H9 (cell line): ENCODE data around the gene ITGB2. TPM values are rescaled to one million over a fixed set of nuclear protein-coding genes. Genes with fewer than 3 reads are reported as not detected.

Experiments
- DNase-seq: peaks from one replicate; pipeline ENCODE4 v3.0.0-alpha.2; 2017
- H2AFZ ChIP-seq: one replicate; pipeline ENCODE4 v1.6.1; 2013; ENCODE audit warnings: mild to moderate bottlenecking, low read length, control low read depth, moderate library complexity
- H2AK5ac ChIP-seq: 2 replicates; pipeline ENCODE4 v1.6.1; 2013; ENCODE audit warnings: low read length, control low read depth, mixed read lengths; ENCODE audit not compliant: insufficient read length
- H2BK120ac ChIP-seq: one replicate; pipeline ENCODE4 v1.6.1; 2013; ENCODE audit warnings: low read depth, mild to moderate bottlenecking, low read length, control low read depth, inconsistent platforms; ENCODE audit not compliant: poor library complexity, severe bottlenecking
- H2BK12ac ChIP-seq: 2 replicates; pipeline ENCODE4 v1.6.1; 2013; ENCODE audit warnings: low read length, control low read depth, mixed read lengths, low read depth; ENCODE audit not compliant: insufficient read length
- H2BK15ac ChIP-seq: 2 replicates; pipeline ENCODE4 v1.6.1; 2013; ENCODE audit warnings: low read depth, low read length, control low read depth
- H2BK20ac ChIP-seq: one replicate; pipeline ENCODE4 v1.6.1; 2013; ENCODE audit warnings: low read depth, mild to moderate bottlenecking, low read length, control low read depth, inconsistent platforms; ENCODE audit not compliant: poor library complexity, severe bottlenecking
- H2BK5ac ChIP-seq: 2 replicates; pipeline ENCODE4 v1.6.1; 2013; ENCODE audit warnings: low read length, control low read depth, mixed read lengths; ENCODE audit not compliant: insufficient read length
- H3K14ac ChIP-seq: 2 replicates; pipeline ENCODE4 v1.6.1; 2013; ENCODE audit warnings: low read length, control low read depth; ENCODE audit not compliant: insufficient read depth
- H3K18ac ChIP-seq: 2 replicates; pipeline ENCODE4 v1.6.1; 2013; ENCODE audit warnings: low read depth, mild to moderate bottlenecking, mixed read lengths, low read length, control low read depth; ENCODE audit not compliant: insufficient read length
- H3K23ac ChIP-seq: 2 replicates; pipeline ENCODE4 v1.6.1; 2013; ENCODE audit warnings: low read length, control low read depth, mixed read lengths, low read depth; ENCODE audit not compliant: insufficient read length
- H3K23me2 ChIP-seq: 2 replicates; pipeline ENCODE4 v1.6.1; 2013; ENCODE audit warnings: low read depth, mild to moderate bottlenecking, mixed read lengths, low read length, control low read depth; ENCODE audit not compliant: insufficient read length, poor library complexity, severe bottlenecking
- H3K27ac ChIP-seq: 2 replicates; pipeline ENCODE4 v1.5.1; 2013; ENCODE audit warnings: low read length, control low read depth, mixed read lengths, low read depth; ENCODE audit not compliant: insufficient read length
- H3K27me3 ChIP-seq: 2 replicates; pipeline ENCODE4 v1.6.1; 2013; ENCODE audit warnings: low read length, control low read depth, inconsistent platforms; ENCODE audit not compliant: insufficient read depth
- H3K4ac ChIP-seq: 2 replicates; pipeline ENCODE4 v1.6.1; 2013; ENCODE audit warnings: low read depth, mild to moderate bottlenecking, control low read depth, inconsistent platforms, low read length, moderate library complexity
- H3K4me1 ChIP-seq: 2 replicates; pipeline ENCODE4 v1.6.1; 2013; ENCODE audit warnings: low read length, control low read depth, inconsistent platforms; ENCODE audit not compliant: insufficient read depth
- H3K4me2 ChIP-seq: 2 replicates; pipeline ENCODE4 v1.6.1; 2013; ENCODE audit warnings: low read length, control low read depth, mixed read lengths; ENCODE audit not compliant: insufficient read length, insufficient read depth
- H3K56ac ChIP-seq: 2 replicates; pipeline ENCODE4 v1.6.1; 2013; ENCODE audit warnings: low read depth, mild to moderate bottlenecking, mixed read lengths, low read length, control low read depth; ENCODE audit not compliant: insufficient read length
- H3K79me1 ChIP-seq: 2 replicates; pipeline ENCODE4 v1.6.1; 2013; ENCODE audit warnings: low read depth, mild to moderate bottlenecking, moderate library complexity, low read length, control low read depth, inconsistent platforms; ENCODE audit not compliant: insufficient read depth, poor library complexity, severe bottlenecking
- H3K79me2 ChIP-seq: 2 replicates; pipeline ENCODE4 v1.6.1; 2013; ENCODE audit warnings: low read length, control low read depth, inconsistent platforms; ENCODE audit not compliant: insufficient read depth
- H3K9ac ChIP-seq: 2 replicates; pipeline ENCODE4 v1.6.1; 2013; ENCODE audit warnings: low read length, control low read depth, mixed read lengths; ENCODE audit not compliant: insufficient read length; ENCODE audit errors: extremely low read depth
- H3K9me3 ChIP-seq: one replicate; pipeline ENCODE4 v1.6.1; 2013; ENCODE audit warnings: low read depth, low read length, inconsistent platforms; ENCODE audit not compliant: control insufficient read depth
- H3T11ph ChIP-seq: one replicate; pipeline ENCODE4 v1.6.1; 2013; ENCODE audit warnings: mild to moderate bottlenecking, low read length, control low read depth, inconsistent platforms
- H4K20me1 ChIP-seq: one replicate; pipeline ENCODE4 v1.6.1; 2013; ENCODE audit not compliant: control insufficient read depth, insufficient read length, insufficient read depth
- H4K5ac ChIP-seq: 2 replicates; pipeline ENCODE4 v1.6.1; 2013; ENCODE audit warnings: low read depth, mild to moderate bottlenecking, mixed read lengths, low read length, control low read depth; ENCODE audit not compliant: insufficient read length
- H4K8ac ChIP-seq: replicated peaks from 2 replicates; pipeline ENCODE4 v1.6.1; 2013; ENCODE audit warnings: low read length, control low read depth, mixed read lengths, low read depth; ENCODE audit not compliant: insufficient read length
- H4K91ac ChIP-seq: 2 replicates; pipeline ENCODE4 v1.6.1; 2013; ENCODE audit warnings: low read depth, mild to moderate bottlenecking, moderate library complexity, mixed read lengths, low read length, control low read depth; ENCODE audit not compliant: insufficient read length
- H3K27ac Mint-ChIP-seq, 3 experiments: 2 replicates in 2 of 3; 3 replicates in 1 of 3; pipeline ENCODE4 v1.8.0; 2020 to 2021; ENCODE audit warnings: mixed read lengths in 3 of 3, mild to moderate bottlenecking in 1 of 3, moderate library complexity in 1 of 3
- H3K27me3 Mint-ChIP-seq: 2 replicates; pipeline ENCODE4 v1.8.0; 2021; ENCODE audit warnings: low read depth, mild to moderate bottlenecking, moderate library complexity, mixed read lengths
- H3K36me3 Mint-ChIP-seq, 3 experiments: 2 replicates in 2 of 3; 3 replicates in 1 of 3; pipeline ENCODE4 v1.8.0; 2020 to 2021; ENCODE audit warnings: low read depth in 3 of 3, mixed read lengths in 3 of 3; ENCODE audit not compliant: insufficient read depth in 1 of 3
- H3K4me1 Mint-ChIP-seq, 2 experiments: 2 replicates each; pipeline ENCODE4 v1.8.0; 2020; ENCODE audit warnings: mixed read lengths in 2 of 2
- H3K4me3 Mint-ChIP-seq, 2 experiments: 2 replicates in 1 of 2; 3 replicates in 1 of 2; pipeline ENCODE4 v1.8.0; 2020 to 2021; ENCODE audit warnings: mild to moderate bottlenecking in 2 of 2, mixed read lengths in 2 of 2, moderate library complexity in 1 of 2
- H3K9me3 Mint-ChIP-seq, 2 experiments: 2 replicates in 1 of 2; 3 replicates in 1 of 2; pipeline ENCODE4 v1.8.0; 2020; ENCODE audit warnings: mild to moderate bottlenecking in 2 of 2, mixed read lengths in 2 of 2, moderate library complexity in 1 of 2
- CTCF ChIP-seq: fragments of 200-600 bp; sonication (generic); conservative IDR thresholded peaks from 3 replicates; pipeline ENCODE4 v1.8.0; 2021; ENCODE audit warnings: antibody characterized with exemption, mild to moderate bottlenecking
- WGBS: extraction: QIAGEN DNeasy Blood & Tissue Kit; methylation state at CpG from one replicate; pipeline ENCODE4 v1.1.7; 2013; ENCODE audit warnings: missing lambda C conversion rate, low lambda C conversion rate, mixed read lengths; ENCODE audit not compliant: insufficient read length; ENCODE audit errors: extremely low coverage; 5-methylcytosine and 5-hydroxymethylcytosine counted together
- total RNA-seq: library from RNA; stranded (reverse); gene quantifications from 2 replicates; pipeline ENCODE4 v1.2.1, GENCODE V29; 2021

Gene ITGB2
- total RNA-seq, 1 experiment from 2014 or later: 1.1 TPM

- no peaks in the 10 kb centered on the region for H3K27me3 ChIP-seq
- H4K8ac ChIP-seq: no peak overlapping the region
- H3K9me3 ChIP-seq: no peaks in the 10 kb centered on the region
- no peak overlapping the region for H2BK120ac ChIP-seq
- no peak overlapping the region for H3K9ac ChIP-seq
- H3K18ac ChIP-seq: no peak overlapping the region
- H3K14ac ChIP-seq: no peak overlapping the region
- H2BK5ac ChIP-seq: no peak overlapping the region
- no peak overlapping the region for H3K23ac ChIP-seq
- no peak overlapping the region for H4K5ac ChIP-seq
- H4K91ac ChIP-seq: no peak overlapping the region
- H2BK20ac ChIP-seq: no peak overlapping the region
- TF ChIP-seq CTCF: no peak
- no CpG with 5 or more reads among the region's 11 CpGs for WGBS
- no peaks in the 10 kb centered on the region; a peak in 1 of 5 replicates for H3K9me3 Mint-ChIP-seq
- H2BK15ac ChIP-seq: no peak overlapping the region
- H3K27ac Mint-ChIP-seq: no peak overlapping the region
- no peaks in the 10 kb centered on the region for H3K79me2 ChIP-seq
- H3K4ac ChIP-seq: no peak overlapping the region
- H3K4me1 ChIP-seq: no peaks in the 10 kb centered on the region
- H3T11ph ChIP-seq: no peak overlapping the region
- H3K36me3 Mint-ChIP-seq: no peaks in the 10 kb centered on the region
- no peak for DNase-seq
- H2AFZ ChIP-seq: no peak overlapping the region
- H2AK5ac ChIP-seq: no peak overlapping the region
- H4K20me1 ChIP-seq: no peaks in the 10 kb centered on the region
- H3K4me3 Mint-ChIP-seq: no peak overlapping the region
- H3K4me1 Mint-ChIP-seq: no peaks in the 10 kb centered on the region
- H3K27ac ChIP-seq: no peak overlapping the region
- no peak overlapping the region for H3K56ac ChIP-seq
- no peaks in the 10 kb centered on the region for H3K79me1 ChIP-seq
- H2BK12ac ChIP-seq: no peak overlapping the region
- H3K4me2 ChIP-seq: no peak overlapping the region
- no peaks in the 10 kb centered on the region for H3K23me2 ChIP-seq
- H3K27me3 Mint-ChIP-seq: peaks cover 6% of the 10 kb centered on the region
These were observed 37.4 kb downstream of the ITGB2 start for GRCh38 chr21:44883250-44883649.
